SJSA1 (cell line): ENCODE results near the gene MMEL1. TPM values are rescaled to one million over a fixed set of nuclear protein-coding genes. Genes with fewer than 3 reads are reported as not detected.

Source experiments
- DNase-seq, 2 experiments: peaks; one replicate each; pipeline ENCODE4 v3.0.0-alpha.2; 2015 to 2020; ENCODE audit warnings: low spot score in 2 of 2, low read depth in 1 of 2
- H3K27ac ChIP-seq: fragments of 250-450 bp; sonication (Bioruptor Pico); 2 replicates; pipeline ENCODE4 v1.5.1; 2020; ENCODE audit warnings: mild to moderate bottlenecking, moderate library complexity
- H3K27me3 ChIP-seq: fragments of 250-450 bp; sonication (Bioruptor Pico); replicated peaks from 2 replicates; pipeline ENCODE4 v1.5.1; 2020; ENCODE audit warnings: mild to moderate bottlenecking, moderate library complexity
- H3K36me3 ChIP-seq: fragments of 250-450 bp; sonication (Bioruptor Pico); 2 replicates; pipeline ENCODE4 v1.5.1; 2020; ENCODE audit warnings: mild to moderate bottlenecking
- H3K4me1 ChIP-seq: fragments of 250-450 bp; sonication (Bioruptor Pico); replicated peaks from 2 replicates; pipeline ENCODE4 v1.6.1; 2021; ENCODE audit warnings: mild to moderate bottlenecking
- H3K4me3 ChIP-seq: fragments of 250-450 bp; sonication (Bioruptor Pico); 2 replicates; pipeline ENCODE4 v1.5.1; 2020; ENCODE audit warnings: mild to moderate bottlenecking
- H3K9me3 ChIP-seq: fragments of 250-450 bp; sonication (Bioruptor Pico); replicated peaks from 2 replicates; pipeline ENCODE4 v1.5.1; 2020; ENCODE audit warnings: mild to moderate bottlenecking
- total RNA-seq: library from RNA; depleted of rRNA; stranded (reverse); fragments of >200 nt; shearing (Covaris generic); gene quantifications from 2 replicates; pipeline ENCODE4 v1.2.3, GENCODE V29; 2014

Gene MMEL1
- total RNA-seq, 1 experiment from 2014 or later: not detected

GRCh38 chr1:2610036-2610959 lies 22.5 kb downstream of the MMEL1 start:
- Histone ChIP-seq H3K27ac (no peak overlapping the region), H3K9me3 (no peaks in the 10 kb centered on the region; the same call in 1 of the 2 replicates), H3K36me3 (no peaks in the 10 kb centered on the region), H3K4me1 (no peaks in the 10 kb centered on the region), H3K27me3 (peaks cover 7% of the 10 kb centered on the region; the same call in 1 of the 2 replicates), H3K4me3 (no peak overlapping the region)
- no peak for DNase-seq

DNA sequence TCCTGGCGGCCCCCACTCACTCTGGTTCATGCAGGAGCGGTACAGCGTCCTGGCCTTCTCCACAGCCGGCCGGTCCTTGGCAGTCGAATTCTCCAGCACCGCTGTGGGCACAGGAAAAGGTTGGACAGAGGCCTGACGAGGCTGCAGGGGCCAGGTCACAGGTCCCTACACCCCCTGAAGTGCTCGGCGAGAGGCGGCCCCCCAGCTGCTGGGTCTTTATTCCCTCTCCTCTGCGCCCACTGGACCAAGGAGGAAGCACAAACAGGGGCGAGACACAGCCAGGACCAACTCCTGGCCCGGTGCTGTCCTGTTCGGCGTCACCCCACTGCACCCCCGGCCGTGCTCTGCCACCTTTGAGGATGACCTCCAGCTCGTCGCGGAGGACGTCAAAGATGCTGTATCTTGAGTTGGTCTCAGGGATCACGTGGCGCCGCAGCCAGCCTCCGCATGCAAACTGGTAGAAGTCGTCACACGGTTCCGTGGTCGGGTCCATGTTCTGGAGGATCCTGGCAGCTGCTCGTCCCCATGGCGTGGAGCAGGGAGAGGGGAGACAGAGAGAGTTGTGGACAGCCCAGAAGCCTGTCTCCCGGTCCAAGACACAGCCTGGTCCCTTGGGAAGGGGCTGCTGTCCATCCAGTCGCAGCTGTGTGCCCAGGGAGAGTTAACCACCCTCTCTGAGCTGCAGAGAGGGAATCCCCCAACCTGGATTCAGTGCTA lies 23.3 kb downstream of the MMEL1 start:
- no peak overlapping the region for H3K4me3 ChIP-seq

GRCh38 chr1:2607641-2608091 lies 25.1 kb downstream of the MMEL1 start:
- Histone ChIP-seq H3K4me1 (no peaks in the 10 kb centered on the region), H3K36me3 (no peaks in the 10 kb centered on the region), H3K4me3 (no peak overlapping the region), H3K27ac (no peak overlapping the region), H3K27me3 (peaks cover 11% of the 10 kb centered on the region; the same call in 1 of the 2 replicates), H3K9me3 (no peaks in the 10 kb centered on the region)
- DNase-seq: no peak

More for the DNA sequence above, 23.3 kb downstream of the MMEL1 start:
- no peak overlapping the region for H3K27ac ChIP-seq
- no peak for DNase-seq
- peaks cover 11% of the 10 kb centered on the region; the same call in 1 of the 2 replicates for H3K27me3 ChIP-seq
- H3K36me3 ChIP-seq: no peaks in the 10 kb centered on the region
- no peaks in the 10 kb centered on the region; the same call in 1 of the 2 replicates for H3K9me3 ChIP-seq
- H3K4me1 ChIP-seq: no peaks in the 10 kb centered on the region

GRCh38 chr1:2606881-2607621 lies 25.8 kb downstream of the MMEL1 start:
- Histone ChIP-seq H3K4me1 (no peaks in the 10 kb centered on the region), H3K9me3 (no peaks in the 10 kb centered on the region), H3K27ac (no peak overlapping the region), H3K36me3 (no peaks in the 10 kb centered on the region), H3K27me3 (peaks cover 11% of the 10 kb centered on the region; the same call in 1 of the 2 replicates), H3K4me3 (no peak overlapping the region)
- no peak for DNase-seq

DNA sequence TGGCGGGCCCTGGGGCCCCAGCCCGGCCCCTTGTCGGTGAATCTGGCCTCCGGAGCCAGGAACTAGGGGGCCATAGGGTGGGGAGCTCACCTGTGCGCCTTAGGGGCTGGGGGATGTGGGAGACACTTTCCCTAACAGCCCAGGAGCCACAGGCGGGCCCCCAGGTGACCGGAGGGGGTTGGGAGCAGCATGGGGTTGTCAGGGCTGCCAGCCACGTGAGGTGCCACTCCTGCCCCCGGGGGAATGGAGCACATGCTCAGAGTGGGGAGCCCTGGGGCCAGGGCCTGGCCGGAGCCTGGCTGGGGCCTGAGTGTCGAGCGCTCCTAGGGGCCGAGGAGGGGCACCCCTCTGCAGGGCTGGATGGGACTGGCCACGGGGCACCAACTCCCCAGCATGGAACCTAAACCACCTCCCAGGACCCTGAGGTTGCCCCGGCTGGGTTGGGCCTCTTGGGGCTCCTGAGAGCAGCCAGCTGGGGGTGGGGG lies 26.4 kb downstream of the MMEL1 start:
- no peak for DNase-seq
- H3K27ac ChIP-seq: no peak overlapping the region
- H3K9me3 ChIP-seq: no peaks in the 10 kb centered on the region
- H3K36me3 ChIP-seq: no peaks in the 10 kb centered on the region
- no peaks in the 10 kb centered on the region for H3K4me1 ChIP-seq
- H3K4me3 ChIP-seq: no peak overlapping the region
- peaks cover 13% of the 10 kb centered on the region; the same call in 1 of the 2 replicates for H3K27me3 ChIP-seq

GRCh38 chr1:2605509-2606395 lies 27.1 kb downstream of the MMEL1 start:
- Histone ChIP-seq H3K4me1 (no peaks in the 10 kb centered on the region), H3K27ac (no peak overlapping the region), H3K36me3 (no peaks in the 10 kb centered on the region), H3K9me3 (no peaks in the 10 kb centered on the region), H3K4me3 (no peak overlapping the region), H3K27me3 (peaks cover 19% of the 10 kb centered on the region; the same call in 1 of the 2 replicates)
- no peak for DNase-seq

DNA sequence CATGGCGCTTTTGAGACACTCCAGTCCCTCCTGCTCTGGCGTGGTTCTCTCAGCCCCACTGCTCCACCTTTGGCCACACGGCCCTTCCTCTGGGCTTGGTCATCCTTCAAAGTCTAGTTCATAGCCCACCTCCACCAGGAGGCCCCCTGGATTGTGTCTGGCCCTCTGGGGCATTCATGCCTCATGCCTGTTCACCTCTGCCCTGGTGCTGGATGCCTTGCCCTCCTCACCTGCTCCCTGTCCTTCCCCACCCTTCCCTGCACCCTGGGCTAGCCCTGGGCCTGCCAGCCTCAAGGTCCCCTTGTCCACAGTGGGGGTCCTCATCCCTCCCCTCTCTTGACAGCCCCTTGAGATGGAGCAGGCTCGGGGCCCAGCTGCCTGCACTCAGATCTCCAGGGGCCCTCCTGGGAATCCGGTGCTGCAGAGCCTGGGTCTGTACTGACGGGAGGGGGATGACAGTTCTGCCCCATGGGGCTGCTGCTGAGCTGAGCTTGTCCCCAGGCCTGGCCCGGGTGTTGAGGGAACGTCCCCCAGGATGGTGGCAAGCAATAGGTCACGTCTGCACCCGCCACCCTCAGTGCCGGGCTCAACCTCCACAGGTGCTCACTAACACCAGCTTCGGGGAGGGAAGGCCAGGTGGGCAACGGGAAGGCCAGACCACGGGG lies 27.8 kb downstream of the MMEL1 start:
- Histone ChIP-seq H3K36me3 (no peaks in the 10 kb centered on the region), H3K9me3 (no peaks in the 10 kb centered on the region), H3K4me3 (no peak overlapping the region), H3K27ac (no peak overlapping the region), H3K27me3 (peaks cover 16% of the 10 kb centered on the region; the same call in 1 of the 2 replicates), H3K4me1 (no peaks in the 10 kb centered on the region)
- no peak for DNase-seq

DNA sequence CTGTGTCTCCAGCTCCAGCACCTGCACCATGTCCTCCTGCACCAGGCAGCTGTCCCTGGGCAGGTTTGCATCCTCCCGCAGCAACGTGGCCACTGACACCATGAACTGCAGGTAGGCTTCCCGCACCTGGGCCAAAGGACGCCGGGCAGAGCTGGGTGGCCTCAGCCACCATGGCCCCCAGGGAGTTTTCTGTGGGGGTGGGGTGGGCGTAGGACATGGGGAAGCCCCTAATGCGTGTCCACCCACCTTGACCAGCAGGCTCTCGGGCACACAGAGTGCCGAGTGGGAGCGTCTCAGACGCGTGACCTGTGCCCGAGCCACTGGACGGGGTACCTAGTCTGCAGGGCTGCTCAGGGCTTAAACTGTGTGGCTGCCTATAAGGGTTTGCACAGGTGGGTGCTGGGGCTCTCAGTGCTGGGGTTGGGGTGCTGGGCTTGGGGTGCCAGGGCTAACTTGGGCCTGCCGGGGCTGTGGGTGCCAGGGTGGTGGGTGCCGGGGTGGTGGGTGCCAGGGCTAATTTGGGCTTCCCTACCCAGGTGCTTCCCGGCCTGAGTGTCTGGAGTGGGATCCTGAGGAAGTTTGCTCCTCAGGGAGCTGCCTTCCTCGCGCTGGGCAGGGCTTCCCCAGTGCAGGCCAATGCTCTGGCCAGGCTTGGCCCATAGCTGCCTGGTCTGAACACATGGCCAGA lies 28.5 kb downstream of the MMEL1 start:
- Histone ChIP-seq H3K4me1 (no peaks in the 10 kb centered on the region), H3K36me3 (no peaks in the 10 kb centered on the region)
- no peak for DNase-seq

GRCh38 chr1:2603521-2604155 lies 29.2 kb downstream of the MMEL1 start:
- H3K4me1 ChIP-seq: no peaks in the 10 kb centered on the region
- H3K27me3 ChIP-seq: peaks cover 25% of the 10 kb centered on the region
- no peaks in the 10 kb centered on the region for H3K9me3 ChIP-seq
- no peaks in the 10 kb centered on the region for H3K36me3 ChIP-seq
- no peak overlapping the region for H3K4me3 ChIP-seq
- H3K27ac ChIP-seq: no peak overlapping the region
- DNase-seq: no peak

More for the DNA sequence above, 28.5 kb downstream of the MMEL1 start:
- Histone ChIP-seq H3K27me3 (peaks cover 18% of the 10 kb centered on the region), H3K9me3 (no peaks in the 10 kb centered on the region), H3K4me3 (no peak overlapping the region), H3K27ac (no peak overlapping the region)

DNA sequence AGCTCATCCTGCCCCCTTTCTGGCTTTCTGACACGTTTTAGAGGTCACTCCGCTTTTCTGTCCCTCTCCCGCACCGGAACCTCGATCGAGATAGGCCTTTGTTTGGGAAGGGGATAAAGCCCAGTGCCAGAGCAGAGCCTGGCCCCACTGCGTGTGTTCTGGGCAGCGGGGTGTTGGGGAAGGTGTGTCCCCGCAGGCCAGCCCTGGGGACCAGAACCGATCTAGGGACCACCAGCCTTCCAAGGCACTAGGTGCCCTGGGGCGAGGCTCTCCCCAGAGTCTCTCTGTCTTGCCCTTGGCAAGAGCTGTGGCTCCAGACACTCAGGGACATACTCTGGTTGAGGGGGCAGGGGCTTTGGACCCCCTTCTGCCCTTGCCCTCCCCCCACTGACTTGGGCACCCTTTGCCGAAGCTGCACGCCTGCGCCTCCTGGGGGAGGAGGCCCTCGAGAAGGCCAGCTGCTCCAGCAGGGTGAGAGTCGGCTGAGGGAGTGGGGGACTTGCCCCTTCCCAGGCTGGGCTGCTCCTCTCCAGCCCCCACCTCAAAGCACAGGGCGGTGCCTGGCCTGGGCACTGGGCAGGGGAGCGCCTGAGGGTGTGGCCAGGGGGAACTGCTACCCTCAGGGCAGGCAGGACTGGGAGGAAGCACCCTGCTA lies 29.8 kb downstream of the MMEL1 start:
- Histone ChIP-seq H3K4me3 (no peak overlapping the region), H3K36me3 (no peaks in the 10 kb centered on the region), H3K27ac (no peak overlapping the region), H3K27me3 (peaks cover 25% of the 10 kb centered on the region), H3K9me3 (no peaks in the 10 kb centered on the region), H3K4me1 (no peaks in the 10 kb centered on the region)
- DNase-seq: no peak

- Histone ChIP-seq H3K36me3 (no peaks in the 10 kb centered on the region), H3K27me3 (peaks cover 25% of the 10 kb centered on the region), H3K27ac (no peak overlapping the region), H3K4me1 (no peaks in the 10 kb centered on the region), H3K4me3 (no peak overlapping the region), H3K9me3 (no peaks in the 10 kb centered on the region)
- DNase-seq: no peak
Measured at GRCh38 chr1:2602311-2602835, 30.4 kb downstream of the MMEL1 start.
